Measurements from ENCODE around the gene PPFIA2. TPM values are rescaled to one million over a fixed set of nuclear protein-coding genes. Genes with fewer than 3 reads are reported as not detected.

The PPFIA2 gene
- polyA plus RNA-seq, 1 donor (not counting 4 experiments of a cell fraction or from before 2014, with no cell fraction given), result not detected

DNA sequence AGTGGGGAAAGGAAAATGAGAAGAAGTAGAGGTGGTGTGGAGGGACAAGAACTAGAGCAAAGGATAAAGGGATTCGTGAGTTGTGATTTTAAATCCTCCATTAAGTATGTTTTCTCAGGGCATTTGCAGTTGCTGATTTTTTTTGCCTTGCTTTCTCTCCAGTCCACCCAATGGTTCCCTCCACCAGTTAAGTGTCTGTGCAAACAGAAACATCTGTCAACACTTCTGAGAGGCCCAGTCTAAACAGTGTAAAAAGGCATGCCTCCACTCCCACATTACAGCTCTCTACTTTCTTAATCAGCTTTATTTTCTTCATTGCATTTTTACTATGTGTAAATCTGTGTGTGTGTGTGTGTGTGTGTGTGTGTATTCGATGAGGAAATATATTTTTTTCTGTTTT, 141.2 kb downstream of the PPFIA2 start:
- H3K36me3 ChIP-seq (ENCODE audit: control insufficient read depth in 2 of 2, extremely low read depth in 1 of 2, insufficient read depth in 2 of 2, low read length in 2 of 2), result no peaks in the 10 kb centered on the region
- H3K4me1 ChIP-seq (ENCODE audit: control insufficient read depth, extremely low read depth, insufficient read depth, low read length), result no peaks in the 10 kb centered on the region
- no peaks in the 10 kb centered on the region for H3K9me1 ChIP-seq (ENCODE audit: control insufficient read depth, extremely low read depth, insufficient read depth, low read length)
- no peak overlapping the region for H3K9ac ChIP-seq (ENCODE audit: control insufficient read depth, extremely low read depth, insufficient read depth, low read length)
- H3K79me2 ChIP-seq (ENCODE audit: control insufficient read depth, insufficient read depth, low read length), result no peaks in the 10 kb centered on the region
- DNase-seq (ENCODE audit: low read depth, low spot score), result no peak
- H3K4me2 ChIP-seq (ENCODE audit: control insufficient read depth, extremely low read depth, insufficient read depth, low read depth, low read length), result no peak overlapping the region
- no peak overlapping the region for H2AFZ ChIP-seq (ENCODE audit: control insufficient read depth, low read length)
- no peak overlapping the region for H3K4me3 ChIP-seq (ENCODE audit: control insufficient read depth in 2 of 3, extremely low read depth in 1 of 3, insufficient read depth in 2 of 3, low read depth in 1 of 3, low read length in 3 of 3)
- H3K9me3 ChIP-seq (ENCODE audit: control insufficient read depth, low read depth, low read length), result no peaks in the 10 kb centered on the region
- dilution Hi-C loops (cut with MboI; ENCODE audit: extremely low pct_ligation_motif_present, low sequenced_read_pairs), result no loop called here
- H3K27ac ChIP-seq (ENCODE audit: control insufficient read depth, insufficient read depth, low read length), result no peak overlapping the region
- no peaks in the 10 kb centered on the region for H3K27me3 ChIP-seq (ENCODE audit: control insufficient read depth, extremely low read depth, insufficient read depth, low read length)
- H4K20me1 ChIP-seq (ENCODE audit: control insufficient read depth, extremely low read depth, insufficient read depth, low read length), result no peaks in the 10 kb centered on the region
- FAIRE-seq, result no peak
- no peak for TF ChIP-seq EZH2 (IDR thresholded peaks at IDR 0.05; ENCODE audit: low read length)
- no peak for TF ChIP-seq CTCF (optimal IDR thresholded peaks at IDR 0.05 in 1 of 3, IDR thresholded peaks at IDR 0.05 in 1 of 3, conservative IDR thresholded peaks at IDR 0.05 in 1 of 3; ENCODE audit: extremely low read depth in 1 of 3, insufficient read depth in 2 of 3, low read length in 3 of 3)

DNA sequence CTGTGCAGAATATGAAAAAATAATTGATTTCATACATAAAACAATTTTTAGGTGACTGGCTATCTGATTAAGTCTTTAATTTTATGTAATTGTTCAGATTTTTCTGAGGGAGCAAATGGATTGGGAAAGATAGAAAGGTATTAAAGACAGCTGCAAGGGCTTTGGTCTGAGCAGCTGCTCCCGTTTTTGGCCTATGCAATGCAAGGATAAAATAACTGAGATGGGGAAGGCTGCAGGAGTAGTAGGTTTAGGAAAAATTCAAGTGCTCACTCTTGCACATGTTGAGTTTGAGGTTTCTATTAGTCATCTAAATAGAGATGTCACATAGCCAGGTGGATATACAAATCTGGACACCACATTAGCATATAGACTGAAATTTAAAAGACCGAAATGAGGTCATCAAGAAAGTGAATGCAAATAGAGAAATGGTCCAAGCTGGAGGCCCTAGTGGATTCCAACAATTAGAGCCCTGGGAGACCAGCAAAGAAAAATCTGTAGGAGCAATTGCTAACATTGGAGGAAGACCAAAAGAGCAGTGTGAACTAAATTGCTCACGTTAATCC, 144.0 kb downstream of the PPFIA2 start:
- Histone ChIP-seq H4K20me1 (ENCODE audit: control insufficient read depth, extremely low read depth, insufficient read depth, low read length) (no peaks in the 10 kb centered on the region), H3K9me1 (ENCODE audit: control insufficient read depth, extremely low read depth, insufficient read depth, low read length) (no peaks in the 10 kb centered on the region)
- dilution Hi-C loops (cut with MboI; ENCODE audit: extremely low pct_ligation_motif_present, low sequenced_read_pairs), result no loop called here

More for the DNA sequence above, 144.0 kb downstream of the PPFIA2 start:
- H2AFZ ChIP-seq (ENCODE audit: control insufficient read depth, low read length), result no peak overlapping the region
- H3K4me2 ChIP-seq (ENCODE audit: control insufficient read depth, extremely low read depth, insufficient read depth, low read depth, low read length), result no peak overlapping the region
- TF ChIP-seq CTCF (optimal IDR thresholded peaks at IDR 0.05 in 1 of 3, IDR thresholded peaks at IDR 0.05 in 1 of 3, conservative IDR thresholded peaks at IDR 0.05 in 1 of 3; ENCODE audit: extremely low read depth in 1 of 3, insufficient read depth in 2 of 3, low read length in 3 of 3) (no peak), EZH2 (IDR thresholded peaks at IDR 0.05; ENCODE audit: low read length) (no peak)
- H3K27me3 ChIP-seq (ENCODE audit: control insufficient read depth, extremely low read depth, insufficient read depth, low read length), result no peaks in the 10 kb centered on the region
- H3K9ac ChIP-seq (ENCODE audit: control insufficient read depth, extremely low read depth, insufficient read depth, low read length), result no peak overlapping the region
- H3K79me2 ChIP-seq (ENCODE audit: control insufficient read depth, insufficient read depth, low read length), result no peaks in the 10 kb centered on the region
- no peak overlapping the region for H3K27ac ChIP-seq (ENCODE audit: control insufficient read depth, insufficient read depth, low read length)
- H3K4me3 ChIP-seq (ENCODE audit: control insufficient read depth in 2 of 3, extremely low read depth in 1 of 3, insufficient read depth in 2 of 3, low read depth in 1 of 3, low read length in 3 of 3), result no peak overlapping the region
- no peaks in the 10 kb centered on the region for H3K36me3 ChIP-seq (ENCODE audit: control insufficient read depth in 2 of 2, extremely low read depth in 1 of 2, insufficient read depth in 2 of 2, low read length in 2 of 2)
- no peaks in the 10 kb centered on the region for H3K4me1 ChIP-seq (ENCODE audit: control insufficient read depth, extremely low read depth, insufficient read depth, low read length)
- no peaks in the 10 kb centered on the region for H3K9me3 ChIP-seq (ENCODE audit: control insufficient read depth, low read depth, low read length)
- FAIRE-seq (no peak), DNase-seq (ENCODE audit: low read depth, low spot score) (no peak)
